Cardiac muscle cell (in vitro differentiated cells and primary cell): ENCODE results near the gene LIMK2. TPM values are rescaled to one million over a fixed set of nuclear protein-coding genes. Genes with fewer than 3 reads are reported as not detected.

Source experiments
- DNase-seq, 2 donors: peaks; one replicate each; pipeline versions ENCODE4 v3.0.0 to v3.0.0-alpha.2; 2010 to 2017; ENCODE audit warnings: low read depth in 1 of 2, low spot score in 1 of 2
- H3K27ac ChIP-seq: fragments of 200-600 bp; sonication (generic); 2 replicates; pipeline ENCODE4 v1.5.1; 2016
- H3K27me3 ChIP-seq: fragments of 200-600 bp; sonication (generic); 2 replicates; pipeline ENCODE4 v1.6.0; 2016; ENCODE audit warnings: control low read depth
- H3K36me3 ChIP-seq: fragments of 200-600 bp; sonication (generic); 2 replicates; pipeline ENCODE4 v1.5.1; 2016; ENCODE audit warnings: control low read depth
- H3K4me1 ChIP-seq: fragments of 200-600 bp; sonication (generic); 2 replicates; pipeline ENCODE4 v1.8.1; 2017; ENCODE audit warnings: low read depth, mild to moderate bottlenecking, mixed run types
- H3K4me3 ChIP-seq: fragments of 200-600 bp; sonication (generic); 2 replicates; pipeline ENCODE4 v1.5.1; 2016; ENCODE audit warnings: mild to moderate bottlenecking
- H3K9me3 ChIP-seq: fragments of 200-600 bp; sonication (generic); 2 replicates; pipeline ENCODE4 v1.5.1; 2017; ENCODE audit warnings: low read depth, mild to moderate bottlenecking, control low read depth
- CTCF ChIP-seq: IDR thresholded peaks from 2 replicates; pipeline ENCODE4 v1.5.1; 2012; ENCODE audit warnings: low read depth, mild to moderate bottlenecking, low read length
- polyA plus RNA-seq: library from polyadenylated mRNA; unstranded; fragments of >200 nt; fragmentation: Nextera tagmentation; extraction: Ambion mirVana; gene quantifications from 2 replicates; pipeline ENCODE4 v1.2.1, GENCODE V29; 2016
- total RNA-seq: library from RNA; depleted of rRNA; stranded (reverse); fragments of >200 nt; gene quantifications from 2 replicates; pipeline ENCODE4 v1.2.3, GENCODE V29; 2016

LIMK2 gene
- total and polyA plus RNA-seq, 2 experiments from 2014 or later = 31.4 to 32.8 TPM

DNA sequence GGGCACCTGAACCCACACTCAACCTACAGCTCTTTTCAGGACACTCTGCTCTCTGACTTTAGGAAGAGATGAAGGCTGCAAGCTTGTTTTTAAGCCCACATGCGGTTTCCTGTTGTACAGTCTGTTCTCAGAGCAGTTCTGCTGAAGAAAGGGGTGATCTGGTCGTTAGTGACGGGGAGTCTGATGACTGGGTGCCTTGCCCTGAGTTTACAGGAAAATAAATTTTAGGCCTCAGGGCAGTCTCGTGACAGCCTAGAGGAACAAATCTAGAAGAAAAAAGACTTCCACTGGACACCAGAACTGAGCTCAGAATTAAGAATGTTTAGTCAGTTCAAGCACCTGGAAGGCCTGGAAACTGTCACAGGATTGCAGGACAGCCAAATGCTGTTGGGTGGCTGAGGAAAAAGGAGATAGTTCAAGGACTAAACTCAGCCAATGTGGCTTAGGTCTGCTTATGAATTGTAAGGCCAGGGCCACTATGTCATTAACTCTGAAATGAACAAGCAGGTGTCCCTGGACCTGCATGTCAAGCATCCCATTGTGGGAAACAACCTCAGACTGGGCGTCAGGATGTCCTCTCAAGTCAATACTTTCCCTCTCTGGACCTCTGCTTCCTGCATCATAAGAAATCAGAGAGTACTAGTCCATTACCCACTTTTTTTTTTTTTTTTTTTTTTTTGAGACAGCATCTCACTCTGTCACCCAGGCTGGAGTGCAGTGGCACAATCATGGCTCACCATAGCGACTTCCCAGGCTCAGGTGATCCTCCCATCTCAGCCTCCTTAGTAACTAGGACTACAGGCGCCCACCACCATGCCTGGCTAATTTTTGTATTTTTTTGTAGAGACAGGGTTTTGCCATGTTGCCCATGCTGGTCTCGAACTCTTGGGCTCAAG, 74.5 kb downstream of the LIMK2 start:
- no peaks in the 10 kb centered on the region for H3K27me3 ChIP-seq
- peak in 1 of 2 donors; percentile 20 for DNase-seq
- no peaks in the 10 kb centered on the region for H3K36me3 ChIP-seq
- H3K9me3 ChIP-seq = no peaks in the 10 kb centered on the region
- H3K27ac ChIP-seq = peak overlapping the region; percentile 46
- H3K4me1 ChIP-seq = peaks cover 15% of the 10 kb centered on the region
- no peak overlapping the region for H3K4me3 ChIP-seq
- no peak for TF ChIP-seq CTCF

DNA sequence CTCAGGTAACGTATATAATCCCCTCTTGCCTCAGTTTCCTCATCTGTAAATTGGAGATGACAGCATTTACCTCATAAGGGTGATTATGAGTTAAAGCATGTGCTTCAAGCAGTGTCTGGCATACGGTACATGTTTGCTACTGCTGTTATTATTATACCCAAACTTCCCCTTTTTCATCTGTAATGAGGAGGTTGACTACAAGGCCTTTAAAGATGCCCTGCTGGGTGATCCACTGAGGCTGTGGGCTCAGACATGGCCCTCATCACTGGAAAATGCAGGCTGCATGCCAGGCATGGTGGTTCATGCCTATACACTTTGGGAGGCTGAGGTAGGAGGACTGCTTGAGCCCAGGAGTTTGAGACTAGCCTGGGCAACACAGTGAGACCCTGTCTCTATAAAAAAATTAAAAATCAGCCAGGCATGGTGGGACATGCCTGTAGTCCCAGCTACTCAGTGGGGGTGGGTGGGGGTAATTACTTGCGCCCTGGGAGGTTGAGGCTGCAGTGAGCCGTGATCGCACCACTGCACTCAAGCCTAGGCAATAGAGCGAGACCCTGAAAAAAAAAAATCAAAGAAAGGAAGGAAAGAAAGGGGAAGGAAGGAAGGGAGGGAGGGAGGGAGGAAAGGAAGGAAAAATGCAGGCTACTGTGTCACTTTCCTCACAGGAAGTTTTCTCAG, 75.9 kb downstream of the LIMK2 start:
- no peak for TF ChIP-seq CTCF
- Histone ChIP-seq H3K4me1 (peaks cover 21% of the 10 kb centered on the region), H3K4me3 (no peak overlapping the region), H3K9me3 (no peaks in the 10 kb centered on the region), H3K27me3 (no peaks in the 10 kb centered on the region), H3K27ac (no peak overlapping the region), H3K36me3 (no peaks in the 10 kb centered on the region)
- no peak for DNase-seq

- Histone ChIP-seq H3K27ac (no peak overlapping the region), H3K4me3 (no peak overlapping the region), H3K36me3 (no peaks in the 10 kb centered on the region), H3K9me3 (no peaks in the 10 kb centered on the region), H3K4me1 (peaks cover 21% of the 10 kb centered on the region), H3K27me3 (no peaks in the 10 kb centered on the region)
- peak in 1 of 2 donors; percentile 30 for DNase-seq
- no peak for TF ChIP-seq CTCF
Measured at GRCh38 chr22:31288496-31289240, 76.6 kb downstream of the LIMK2 start.

- Histone ChIP-seq H3K4me1 (peaks cover 21% of the 10 kb centered on the region), H3K9me3 (no peaks in the 10 kb centered on the region), H3K27ac (no peak overlapping the region), H3K27me3 (no peaks in the 10 kb centered on the region), H3K36me3 (no peaks in the 10 kb centered on the region), H3K4me3 (no peak overlapping the region)
- no peak for DNase-seq
- TF ChIP-seq CTCF = no peak
Measured at GRCh38 chr22:31289344-31289743, 77.2 kb downstream of the LIMK2 start.
